Measurements from ENCODE around the gene SACS.

Gene SACS

DNA sequence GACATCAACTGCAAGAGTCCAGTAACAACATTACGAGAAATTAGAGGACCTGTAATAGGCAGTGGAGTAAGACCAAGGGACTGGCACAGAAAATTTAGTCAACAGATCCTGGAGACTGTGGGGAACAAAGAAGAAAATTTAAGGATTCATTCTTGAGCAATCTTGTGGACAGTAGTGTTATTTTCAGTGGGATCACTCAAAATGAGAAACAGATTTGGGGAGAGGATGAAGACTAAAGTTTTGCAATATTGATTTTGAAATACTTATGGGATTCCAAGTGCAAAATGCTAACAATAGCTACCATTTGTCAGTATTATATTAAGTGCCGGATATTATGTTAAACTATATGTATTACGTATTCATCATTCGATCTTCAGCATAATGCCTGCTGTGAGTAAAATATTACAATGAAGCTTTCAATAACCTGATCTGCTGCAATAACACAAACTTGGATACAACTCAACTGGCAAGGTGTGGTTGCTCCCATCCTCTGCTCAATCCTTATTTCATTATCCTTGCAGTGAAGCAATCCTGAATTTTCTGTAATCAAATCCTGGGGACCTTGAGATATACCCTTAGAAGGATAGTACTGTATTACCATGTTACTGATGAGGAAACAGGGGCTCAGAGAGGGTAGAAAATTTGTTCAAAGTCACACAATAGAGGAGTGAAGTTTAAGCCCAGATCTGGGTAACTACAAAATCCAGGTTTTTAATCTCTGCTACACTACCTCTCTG lies 84.2 kb downstream of the SACS start:
- Histone ChIP-seq H3K9me3 (ENCODE audit: control insufficient read depth, insufficient read depth, low read length) (no peaks in the 10 kb centered on the region), H3K27ac (ENCODE audit: low read depth, low read length) (no peak overlapping the region)

DNA sequence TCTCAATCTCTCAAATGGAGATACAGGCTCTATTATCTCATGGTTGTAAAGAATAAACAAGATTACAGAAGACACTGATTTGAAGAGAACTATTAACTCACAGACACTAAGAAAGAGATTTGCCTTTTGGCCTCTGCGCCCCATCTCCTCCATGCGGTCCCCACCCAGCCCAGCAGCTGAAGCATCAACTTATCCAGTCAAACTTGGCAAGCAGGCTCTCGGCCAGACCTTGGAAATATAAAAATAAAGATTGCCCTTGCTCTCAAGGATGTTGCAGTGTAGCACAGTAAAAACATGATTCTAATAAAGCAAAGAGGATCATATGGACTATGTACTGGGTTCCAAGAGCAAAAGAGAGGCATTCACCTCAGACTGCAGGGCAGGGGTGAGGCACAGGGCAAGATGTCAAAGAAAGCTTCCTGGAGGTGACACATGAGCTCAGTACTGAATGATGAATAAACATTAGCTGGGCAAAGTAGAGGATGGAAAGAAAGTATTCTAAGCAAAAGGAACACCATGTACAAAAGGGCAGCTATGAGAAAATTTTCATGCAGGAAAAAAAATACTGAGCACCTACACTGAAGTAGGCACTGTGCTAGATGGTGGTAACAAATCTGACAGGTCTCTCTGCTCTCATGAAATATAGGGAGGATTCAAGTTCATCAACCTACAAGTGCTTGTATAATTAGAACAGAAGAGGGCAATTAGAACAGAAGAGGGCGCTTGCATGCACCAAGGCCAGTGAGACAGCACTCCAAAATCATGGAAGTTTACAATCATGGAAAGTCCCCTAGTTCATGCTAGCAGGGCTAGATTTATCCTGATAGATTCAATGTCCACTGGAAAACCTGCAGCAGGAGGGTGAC lies 85.0 kb downstream of the SACS start:
- Histone ChIP-seq H3K79me2 (ENCODE audit: control insufficient read depth, low read length) (no peaks in the 10 kb centered on the region), H3K9me2 (replicated peaks; ENCODE audit: control insufficient read depth, low read length) (no peaks in the 10 kb centered on the region), H4K20me1 (ENCODE audit: control insufficient read depth, insufficient read depth, low read depth, low read length) (no peaks in the 10 kb centered on the region), H3K27me3 (ENCODE audit: control insufficient read depth, low read length) (no peaks in the 10 kb centered on the region), H3K36me3 (ENCODE audit: control insufficient read depth, low read length) (no peaks in the 10 kb centered on the region), H3K4me3 (ENCODE audit: low read length) (no peak overlapping the region), H3F3A (ENCODE audit: control insufficient read depth, insufficient read depth) (no peaks in the 10 kb centered on the region), H3K27ac (ENCODE audit: low read depth, low read length) (no peak overlapping the region), H3K4me2 (ENCODE audit: low read length) (no peak overlapping the region), H3K9me3 (ENCODE audit: control insufficient read depth, insufficient read depth, low read length) (no peaks in the 10 kb centered on the region), H3K4me1 (ENCODE audit: control insufficient read depth, low read length) (no peaks in the 10 kb centered on the region)
- TF ChIP-seq, protein P1, sequence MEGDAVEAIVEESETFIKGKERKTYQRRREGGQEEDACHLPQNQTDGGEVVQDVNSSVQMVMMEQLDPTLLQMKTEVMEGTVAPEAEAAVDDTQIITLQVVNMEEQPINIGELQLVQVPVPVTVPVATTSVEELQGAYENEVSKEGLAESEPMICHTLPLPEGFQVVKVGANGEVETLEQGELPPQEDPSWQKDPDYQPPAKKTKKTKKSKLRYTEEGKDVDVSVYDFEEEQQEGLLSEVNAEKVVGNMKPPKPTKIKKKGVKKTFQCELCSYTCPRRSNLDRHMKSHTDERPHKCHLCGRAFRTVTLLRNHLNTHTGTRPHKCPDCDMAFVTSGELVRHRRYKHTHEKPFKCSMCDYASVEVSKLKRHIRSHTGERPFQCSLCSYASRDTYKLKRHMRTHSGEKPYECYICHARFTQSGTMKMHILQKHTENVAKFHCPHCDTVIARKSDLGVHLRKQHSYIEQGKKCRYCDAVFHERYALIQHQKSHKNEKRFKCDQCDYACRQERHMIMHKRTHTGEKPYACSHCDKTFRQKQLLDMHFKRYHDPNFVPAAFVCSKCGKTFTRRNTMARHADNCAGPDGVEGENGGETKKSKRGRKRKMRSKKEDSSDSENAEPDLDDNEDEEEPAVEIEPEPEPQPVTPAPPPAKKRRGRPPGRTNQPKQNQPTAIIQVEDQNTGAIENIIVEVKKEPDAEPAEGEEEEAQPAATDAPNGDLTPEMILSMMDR (IDR thresholded peaks at IDR 0.05; ENCODE audit: low read depth, low read length, poor library complexity, severe bottlenecking): no peak
- TF ChIP-seq EZH2phosphoT487 (IDR thresholded peaks at IDR 0.05; ENCODE audit: borderline replicate concordance, low read length): no peak

More for the DNA sequence above, 84.2 kb downstream of the SACS start:
- Histone ChIP-seq H3K4me1 (ENCODE audit: control insufficient read depth, low read length) (no peaks in the 10 kb centered on the region), H3F3A (ENCODE audit: control insufficient read depth, insufficient read depth) (no peaks in the 10 kb centered on the region), H3K27me3 (ENCODE audit: control insufficient read depth, low read length) (no peaks in the 10 kb centered on the region), H3K79me2 (ENCODE audit: control insufficient read depth, low read length) (no peaks in the 10 kb centered on the region), H3K9me2 (replicated peaks; ENCODE audit: control insufficient read depth, low read length) (no peaks in the 10 kb centered on the region), H4K20me1 (ENCODE audit: control insufficient read depth, insufficient read depth, low read depth, low read length) (no peaks in the 10 kb centered on the region), H3K4me3 (ENCODE audit: low read length) (no peak overlapping the region), H3K36me3 (ENCODE audit: control insufficient read depth, low read length) (no peaks in the 10 kb centered on the region), H3K4me2 (ENCODE audit: low read length) (no peak overlapping the region)
- TF ChIP-seq, protein P1 (IDR thresholded peaks at IDR 0.05; ENCODE audit: low read depth, low read length, poor library complexity, severe bottlenecking): no peak
- TF ChIP-seq EZH2phosphoT487 (IDR thresholded peaks at IDR 0.05; ENCODE audit: borderline replicate concordance, low read length): no peak

DNA sequence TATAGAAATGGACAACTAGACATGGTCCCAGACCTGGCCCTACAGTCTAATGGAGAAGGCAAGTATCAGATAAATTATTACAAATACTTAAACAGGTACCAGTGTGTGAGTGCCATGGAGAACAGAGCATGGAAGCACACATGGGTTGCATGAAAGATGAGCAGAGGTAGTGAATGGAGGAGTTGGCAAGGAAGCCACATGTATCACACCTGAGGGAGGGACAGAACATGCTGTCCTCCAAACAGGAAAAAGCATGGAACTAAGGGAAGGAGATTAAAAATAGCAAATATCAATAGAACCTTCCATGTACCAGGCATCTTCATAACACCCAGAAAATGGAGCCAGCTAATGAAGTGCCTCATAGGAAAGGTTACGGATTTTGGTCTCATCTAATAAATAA lies 85.9 kb downstream of the SACS start:
- Histone ChIP-seq H3K27me3 (ENCODE audit: control insufficient read depth, low read length) (no peaks in the 10 kb centered on the region), H3K36me3 (ENCODE audit: control insufficient read depth, low read length) (no peaks in the 10 kb centered on the region), H3F3A (ENCODE audit: control insufficient read depth, insufficient read depth) (no peaks in the 10 kb centered on the region), H3K4me2 (ENCODE audit: low read length) (no peak overlapping the region), H3K9me3 (ENCODE audit: control insufficient read depth, insufficient read depth, low read length) (no peaks in the 10 kb centered on the region), H3K27ac (ENCODE audit: low read depth, low read length) (no peak overlapping the region), H3K4me3 (ENCODE audit: low read length) (no peak overlapping the region), H3K79me2 (ENCODE audit: control insufficient read depth, low read length) (no peaks in the 10 kb centered on the region), H3K9me2 (replicated peaks; ENCODE audit: control insufficient read depth, low read length) (no peaks in the 10 kb centered on the region), H3K4me1 (ENCODE audit: control insufficient read depth, low read length) (no peaks in the 10 kb centered on the region), H4K20me1 (ENCODE audit: control insufficient read depth, insufficient read depth, low read depth, low read length) (no peaks in the 10 kb centered on the region)
- TF ChIP-seq EZH2phosphoT487 (IDR thresholded peaks at IDR 0.05; ENCODE audit: borderline replicate concordance, low read length): no peak
- TF ChIP-seq, protein P1 (IDR thresholded peaks at IDR 0.05; ENCODE audit: low read depth, low read length, poor library complexity, severe bottlenecking): no peak
